HL-60/S4 (cell line): Measurements from ENCODE around the gene HVCN1.

ENCODE experiments used
- in situ Hi-C: fragments of 300-500 bp; cut with MboI; formaldehyde crosslinking; loops from 2 replicates; pipeline ENCODE4 v1.14.3; 2022; ENCODE audit warnings: low sequenced_read_pairs

HVCN1 gene

GRCh38 chr12:110619534-110619953 lies 69.4 kb downstream of the HVCN1 start:
- in situ Hi-C loops: loop anchor here (10.0 kb wide), 1 partner anchor 75 kb away; no protein-coding TSS in a partner anchor

- in situ Hi-C loops: loop anchor here (10.0 kb wide), 1 partner anchor 78 kb away; no protein-coding TSS in a partner anchor
Observed at GRCh38 chr12:110616471-110617115, 72.3 kb downstream of the HVCN1 start.

- in situ Hi-C loops: loop anchor here (10.0 kb wide), 1 partner anchor 80 kb away; no protein-coding TSS in a partner anchor
Observed at GRCh38 chr12:110615171-110615570, 73.7 kb downstream of the HVCN1 start.

GRCh38 chr12:110613771-110614684 lies 74.9 kb downstream of the HVCN1 start, which contains the start of gene TCTN1:
Gene TCTN1 (plus strand): TSS chr12:110614129. CDS start chr12:110614183, 54 bp downstream.
- in situ Hi-C loops: loop anchor here (10.0 kb wide), 1 partner anchor 81 kb away; no protein-coding TSS in a partner anchor

- in situ Hi-C loops: loop anchor here (10.0 kb wide), 1 partner anchor 82 kb away; no protein-coding TSS in a partner anchor
Observed at GRCh38 chr12:110613071-110613770, 75.7 kb downstream of the HVCN1 start.

GRCh38 chr12:110606253-110606611 lies 82.7 kb downstream of the HVCN1 start:
- in situ Hi-C loops: loop anchor here (10.0 kb wide), 2 partner anchors 219 to 511 kb away; no protein-coding TSS in a partner anchor

GRCh38 chr12:110602085-110602814 lies 86.7 kb downstream of the HVCN1 start:
- in situ Hi-C loops: loop anchor here (10.0 kb wide), 2 partner anchors 223 to 507 kb away; no protein-coding TSS in a partner anchor

- in situ Hi-C loops: loop anchor here (10.0 kb wide), 2 partner anchors 225 to 505 kb away; no protein-coding TSS in a partner anchor
Observed at GRCh38 chr12:110600254-110600653, 88.7 kb downstream of the HVCN1 start.

- in situ Hi-C loops: loop anchor here (5.0 to 10.0 kb wide), 2 partner anchors 85 to 142 kb away; no protein-coding TSS in a partner anchor
Observed at GRCh38 chr12:110599334-110599733, 89.6 kb downstream of the HVCN1 start.
